ENCODE measurements around the gene CEP41. TPM values are rescaled to one million over a fixed set of nuclear protein-coding genes. Genes with fewer than 3 reads are reported as not detected.

Gene CEP41
- 10 to 100 TPM; 11.3 to 17.7 TPM for total RNA-seq

- H3K4me1 Mint-ChIP-seq (ENCODE audit: low read depth in 2 of 2): peaks cover 18 to 29% of the 10 kb centered on the region in 2 donors
- no peaks in the 10 kb centered on the region for H3K9me3 Mint-ChIP-seq
- H3K36me3 Mint-ChIP-seq: no peaks in the 10 kb centered on the region
- H3K27me3 Mint-ChIP-seq: peaks cover 0 to 3% of the 10 kb centered on the region in 2 donors
- peak within 1 kb of the TSS; percentile 97 for H3K4me3 Mint-ChIP-seq
- DNase-seq (ENCODE audit: low spot score) (peak; percentile 96), ATAC-seq (peak; percentile 99)
- H3K27ac Mint-ChIP-seq: peak within 1 kb of the TSS; percentile 94 to 99
Observed at GRCh38 chr7:130440527-130441365, at the start of gene CEP41. Gene CEP41 (minus strand): TSS chr7:130441016. CDS start chr7:130440966, 50 bp downstream.

GRCh38 chr7:130490311-130490791, 49.5 kb upstream of the CEP41 start:
- H3K9me3 Mint-ChIP-seq: no peaks in the 10 kb centered on the region
- ATAC-seq (no peak), DNase-seq (ENCODE audit: low spot score) (no peak)
- no peaks in the 10 kb centered on the region for H3K36me3 Mint-ChIP-seq
- H3K4me1 Mint-ChIP-seq (ENCODE audit: low read depth in 2 of 2): peaks cover 22 to 23% of the 10 kb centered on the region in 2 donors
- H3K27me3 Mint-ChIP-seq: peaks cover 36% of the 10 kb centered on the region in 2 donors
- H3K4me3 Mint-ChIP-seq: no peak overlapping the region
- H3K27ac Mint-ChIP-seq: no peak overlapping the region

GRCh38 chr7:130489140-130489983, 48.5 kb upstream of the CEP41 start:
- Mint-ChIP-seq H3K9me3 (no peaks in the 10 kb centered on the region), H3K4me3 (no peak overlapping the region), H3K27me3 (peaks cover 40 to 41% of the 10 kb centered on the region in 2 donors), H3K4me1 (ENCODE audit: low read depth in 2 of 2) (peaks cover 29 to 31% of the 10 kb centered on the region in 2 donors), H3K36me3 (no peaks in the 10 kb centered on the region), H3K27ac (no peak overlapping the region)
- no peak for DNase-seq (ENCODE audit: low spot score)
- ATAC-seq: no peak

GRCh38 chr7:130488392-130489139, 47.8 kb upstream of the CEP41 start:
- Mint-ChIP-seq H3K9me3 (no peaks in the 10 kb centered on the region), H3K36me3 (no peaks in the 10 kb centered on the region), H3K27ac (no peak overlapping the region), H3K4me1 (ENCODE audit: low read depth in 2 of 2) (peaks cover 29 to 31% of the 10 kb centered on the region in 2 donors), H3K27me3 (peaks cover 41% of the 10 kb centered on the region in 2 donors), H3K4me3 (no peak overlapping the region)
- DNase-seq (ENCODE audit: low spot score): no peak
- ATAC-seq: no peak

- Mint-ChIP-seq H3K27ac (no peak overlapping the region), H3K36me3 (no peaks in the 10 kb centered on the region), H3K27me3 (peaks cover 34 to 40% of the 10 kb centered on the region in 2 donors), H3K9me3 (no peaks in the 10 kb centered on the region), H3K4me1 (ENCODE audit: low read depth in 2 of 2) (peaks cover 23 to 26% of the 10 kb centered on the region in 2 donors), H3K4me3 (peak overlapping the region; percentile 72)
- ATAC-seq (no peak), DNase-seq (ENCODE audit: low spot score) (no peak)
Observed at GRCh38 chr7:130486954-130487436, 46.2 kb upstream of the CEP41 start.

- Mint-ChIP-seq H3K4me1 (ENCODE audit: low read depth in 2 of 2) (peaks cover 23 to 26% of the 10 kb centered on the region in 2 donors), H3K27me3 (peaks cover 34 to 42% of the 10 kb centered on the region in 2 donors), H3K27ac (no peak overlapping the region), H3K4me3 (peak overlapping the region; percentile 72), H3K9me3 (no peaks in the 10 kb centered on the region), H3K36me3 (no peaks in the 10 kb centered on the region)
- DNase-seq (ENCODE audit: low spot score): peak; percentile 62
- ATAC-seq: peak; percentile 64 to 79
Observed at GRCh38 chr7:130486114-130486953, 45.5 kb upstream of the CEP41 start.

GRCh38 chr7:130485734-130486113, 44.9 kb upstream of the CEP41 start:
- ATAC-seq (no peak), DNase-seq (ENCODE audit: low spot score) (no peak)
- Mint-ChIP-seq H3K4me3 (peak overlapping the region; percentile 72), H3K4me1 (ENCODE audit: low read depth in 2 of 2) (peaks cover 21 to 26% of the 10 kb centered on the region in 2 donors), H3K36me3 (no peaks in the 10 kb centered on the region), H3K27me3 (peaks cover 34 to 39% of the 10 kb centered on the region in 2 donors), H3K27ac (no peak overlapping the region), H3K9me3 (no peaks in the 10 kb centered on the region)

- Mint-ChIP-seq H3K4me3 (no peak overlapping the region), H3K4me1 (ENCODE audit: low read depth in 2 of 2) (peaks cover 21 to 26% of the 10 kb centered on the region in 2 donors), H3K36me3 (no peaks in the 10 kb centered on the region), H3K9me3 (no peaks in the 10 kb centered on the region), H3K27ac (no peak overlapping the region), H3K27me3 (peaks cover 34 to 38% of the 10 kb centered on the region in 2 donors)
- DNase-seq (ENCODE audit: low spot score): no peak
- ATAC-seq: no peak
Observed at GRCh38 chr7:130483031-130483430, 42.2 kb upstream of the CEP41 start.

GRCh38 chr7:130481898-130482297, 41.1 kb upstream of the CEP41 start:
- no peak overlapping the region for H3K4me3 Mint-ChIP-seq
- H3K9me3 Mint-ChIP-seq: no peaks in the 10 kb centered on the region
- H3K4me1 Mint-ChIP-seq (ENCODE audit: low read depth in 2 of 2): peaks cover 17 to 22% of the 10 kb centered on the region in 2 donors
- DNase-seq (ENCODE audit: low spot score): no peak
- ATAC-seq: no peak
- peaks cover 29 to 34% of the 10 kb centered on the region in 2 donors for H3K27me3 Mint-ChIP-seq
- no peaks in the 10 kb centered on the region for H3K36me3 Mint-ChIP-seq
- H3K27ac Mint-ChIP-seq: no peak overlapping the region

- Mint-ChIP-seq H3K36me3 (no peaks in the 10 kb centered on the region), H3K4me1 (ENCODE audit: low read depth in 2 of 2) (peaks cover 5 to 13% of the 10 kb centered on the region in 2 donors), H3K27me3 (peaks cover 24 to 28% of the 10 kb centered on the region in 2 donors), H3K9me3 (no peaks in the 10 kb centered on the region), H3K27ac (no peak overlapping the region), H3K4me3 (no peak overlapping the region)
- ATAC-seq (no peak), DNase-seq (ENCODE audit: low spot score) (no peak)
Observed at GRCh38 chr7:130479716-130480400, 39.0 kb upstream of the CEP41 start.

GRCh38 chr7:130478991-130479390, 38.2 kb upstream of the CEP41 start:
- H3K9me3 Mint-ChIP-seq: no peaks in the 10 kb centered on the region
- peaks cover 15 to 24% of the 10 kb centered on the region in 2 donors for H3K27me3 Mint-ChIP-seq
- peaks cover 2 to 9% of the 10 kb centered on the region in 2 donors for H3K4me1 Mint-ChIP-seq (ENCODE audit: low read depth in 2 of 2)
- H3K4me3 Mint-ChIP-seq: no peak overlapping the region
- H3K36me3 Mint-ChIP-seq: no peaks in the 10 kb centered on the region
- H3K27ac Mint-ChIP-seq: no peak overlapping the region
- DNase-seq (ENCODE audit: low spot score) (no peak), ATAC-seq (no peak)

Data from natural killer cell treated with Interleukin-12 subunit alpha and Interleukin-12 subunit beta and Interleukin-15 and Interleukin-18, amount 100 ng/mL, for 72 hours (primary cell).